H1 (cell line): ENCODE data around the gene KRT27. TPM values are rescaled to one million over a fixed set of nuclear protein-coding genes. Genes with fewer than 3 reads are reported as not detected.

Experiments
- CEBPB ChIP-seq: IDR thresholded peaks from 2 replicates; pipeline ENCODE4 v1.6.1; 2012; ENCODE audit warnings: low read depth, low read length
- CHD7 ChIP-seq: fragments of 300-600 bp; sonication (generic); IDR thresholded peaks from 2 replicates; pipeline ENCODE4 v1.7.1; 2012; ENCODE audit warnings: low read length, moderate library complexity, mild to moderate bottlenecking, inconsistent platforms; ENCODE audit not compliant: insufficient replicate concordance
- polyA plus RNA-seq, 7 experiments: library from polyadenylated mRNA; depleted of rRNA in 3 of 7; stranded (reverse) in 5 of 7; unstranded in 2 of 7; fragments of >200 nt in 5 of 7; fragments of 200-250 nt in 2 of 7; gene quantifications; 1 replicate in 5 of 7; 2 replicates in 1 of 7; 4 replicates in 1 of 7; pipeline versions ENCODE4 v1.2.1 to v1.2.3, GENCODE V29; 2011 to 2013; ENCODE audit warnings: missing spikeins in 2 of 7, mixed read lengths in 2 of 7
- total RNA-seq: library from RNA; stranded (reverse); fragmentation: NEBNext Ultra II Directional; extraction: Animal tissue kit (Norgen Biotek cat#: 25700); gene quantifications from 2 replicates; pipeline ENCODE4 v1.2.1, GENCODE V29; 2021

Gene KRT27
- total and polyA plus RNA-seq, 2 of the 8 experiments (the other 6 are each of a cell fraction or from before 2014, with no cell fraction given), result not detected

- TF ChIP-seq CHD7 (no peak), CEBPB (no peak)
Observed at GRCh38 chr17:40817103-40817682, 34.8 kb upstream of the KRT27 start (continued).
